Endothelial cell of umbilical vein (primary cell): ENCODE measurements around the gene POLN. TPM values are rescaled to one million over a fixed set of nuclear protein-coding genes. Genes with fewer than 3 reads are reported as not detected.

Experiments used
- BruUV-seq: library from RNA; stranded (reverse); fragments of 400-500 nt; replicated peaks from 2 replicates; lab custom pipeline; 2021; lab: Mats Ljungman, UMichigan
- CTCF ChIA-PET: fragments of 300-600, 350-600 bp; sonication (Branson Sonifier 250); formaldehyde crosslinking; loops from one replicate; lab custom pipeline; 2021; ENCODE audit warnings: antibody characterized with exemption, inconsistent platforms; lab: Charles Lee
- POLR2A ChIA-PET: fragments of 300-600, 350-600 bp; sonication (Branson Sonifier 250); formaldehyde crosslinking; loops from one replicate; lab custom pipeline; 2021; ENCODE audit warnings: antibody characterized with exemption, inconsistent platforms; lab: Charles Lee
- DNase-seq: peaks from one replicate; pipeline ENCODE4 v3.0.0-alpha.2; 2011; ENCODE audit warnings: low read depth, low spot score
- FAIRE-seq: peaks from 2 replicates; lab custom pipeline; 2011; peaks lifted over from hg19 to GRCh38; lab: Jason Lieb, UNC
- H2AFZ ChIP-seq: 2 replicates; pipeline ENCODE4 v1.6.0; 2012; ENCODE audit warnings: low read depth, low read length, control low read depth, inconsistent platforms
- H3K27ac ChIP-seq: 2 replicates; pipeline ENCODE4 v1.5.1; 2011; ENCODE audit warnings: low read depth, mild to moderate bottlenecking, control low read depth, low read length, moderate library complexity; ENCODE audit not compliant: insufficient read depth
- H3K27me3 ChIP-seq, 2 experiments: 2 replicates each; pipeline versions ENCODE4 v1.6.0 to v1.6.1; 2011; ENCODE audit warnings: low read length in 2 of 2, mixed read lengths in 1 of 2; ENCODE audit not compliant: control insufficient read depth in 2 of 2, insufficient read depth in 2 of 2
- H3K36me3 ChIP-seq, 2 experiments: 2 replicates in 1 of 2; 3 replicates in 1 of 2; pipeline ENCODE4 v1.5.1; 2011; ENCODE audit warnings: low read length in 2 of 2, mild to moderate bottlenecking in 1 of 2, moderate library complexity in 1 of 2; ENCODE audit not compliant: control insufficient read depth in 2 of 2, insufficient read depth in 2 of 2; ENCODE audit errors: extremely low read depth in 1 of 2
- H3K4me1 ChIP-seq: 3 replicates; pipeline ENCODE4 v1.5.1; 2011; ENCODE audit warnings: mild to moderate bottlenecking, low read length; ENCODE audit not compliant: control insufficient read depth, insufficient read depth; ENCODE audit errors: extremely low read depth
- H3K4me2 ChIP-seq: 2 replicates; pipeline ENCODE4 v1.6.1; 2011; ENCODE audit warnings: low read length, control low read depth, mixed read lengths; ENCODE audit not compliant: insufficient read depth
- H3K4me3 ChIP-seq, 3 experiments: fragments of 200-600 bp in 1 of 3; sonication (generic), shearing (Covaris generic) in 1 of 3; replicated peaks in 1 of 3; 2 replicates each; pipeline ENCODE4 v1.5.1; 2011 to 2016; ENCODE audit warnings: control low read depth in 3 of 3, low read length in 3 of 3, mild to moderate bottlenecking in 2 of 3, inconsistent platforms in 1 of 3, low read depth in 1 of 3, moderate library complexity in 1 of 3; ENCODE audit not compliant: insufficient read depth in 1 of 3
- H3K79me2 ChIP-seq: 2 replicates; pipeline ENCODE4 v1.6.0; 2012; ENCODE audit warnings: low read length, inconsistent platforms; ENCODE audit not compliant: control insufficient read depth, insufficient read depth
- H3K9ac ChIP-seq: replicated peaks from 2 replicates; pipeline ENCODE3; 2011; ENCODE audit warnings: low read length, control low read depth; ENCODE audit not compliant: insufficient read depth; ENCODE audit errors: extremely low read depth
- H3K9me1 ChIP-seq: replicated peaks from 3 replicates; pipeline ENCODE4 v1.6.0; 2011; ENCODE audit warnings: mild to moderate bottlenecking, low read length; ENCODE audit not compliant: control insufficient read depth, insufficient read depth; ENCODE audit errors: extremely low read depth
- H3K9me3 ChIP-seq: replicated peaks from 2 replicates; pipeline ENCODE4 v1.5.1; 2012; ENCODE audit warnings: low read length, inconsistent platforms; ENCODE audit not compliant: control insufficient read depth, insufficient read depth
- H4K20me1 ChIP-seq: replicated peaks from 2 replicates; pipeline ENCODE3; 2011; ENCODE audit warnings: mild to moderate bottlenecking, low read length; ENCODE audit not compliant: control insufficient read depth, insufficient read depth; ENCODE audit errors: extremely low read depth
- EZH2 ChIP-seq: IDR thresholded peaks from 2 replicates; pipeline ENCODE4 v1.6.1; 2012; ENCODE audit warnings: borderline replicate concordance, low read depth, mild to moderate bottlenecking, moderate library complexity, low read length, inconsistent platforms; ENCODE audit not compliant: severe bottlenecking
- FOS ChIP-seq: IDR thresholded peaks from 2 replicates; pipeline ENCODE4 v1.6.1; 2011; ENCODE audit warnings: mild to moderate bottlenecking, low read length, moderate library complexity, borderline replicate concordance; ENCODE audit not compliant: insufficient read depth
- GATA2 ChIP-seq: IDR thresholded peaks from 2 replicates; pipeline ENCODE4 v1.7.0; 2011; ENCODE audit warnings: low read depth, mild to moderate bottlenecking, moderate library complexity, mixed read lengths, low read length; ENCODE audit not compliant: insufficient read length, insufficient read depth
- JUN ChIP-seq: IDR thresholded peaks from 2 replicates; pipeline ENCODE4 v1.6.1; 2011; ENCODE audit warnings: borderline replicate concordance, low read depth; ENCODE audit not compliant: insufficient read length, insufficient read depth
- MYC ChIP-seq: IDR thresholded peaks from one replicate; pipeline ENCODE4 v1.6.1; 2011; ENCODE audit warnings: mild to moderate bottlenecking, low read depth, low read length
- POLR2A ChIP-seq: IDR thresholded peaks from 2 replicates; pipeline ENCODE4 v1.6.1; 2012; ENCODE audit warnings: low read depth, mild to moderate bottlenecking, control low read depth, low read length
- POLR2AphosphoS5 ChIP-seq: IDR thresholded peaks from 2 replicates; pipeline ENCODE4 v1.6.1; 2012; ENCODE audit warnings: low read depth, mild to moderate bottlenecking, control low read depth, low read length, moderate library complexity; ENCODE audit not compliant: insufficient read depth
- dilution Hi-C: fragments of 300-500 bp; cut with MboI; formaldehyde crosslinking; loops from one replicate; pipeline ENCODE4 v1.15.0; 2019; ENCODE audit warnings: low sequenced_read_pairs; ENCODE audit not compliant: extremely low pct_ligation_motif_present
- intact Hi-C: fragments of 100-400 bp; cut with micrococcal nuclease; formaldehyde crosslinking; loops from one replicate; pipeline ENCODE4 v1.10.0; 2022
- polyA plus RNA-seq, 4 experiments: library from polyadenylated mRNA; depleted of rRNA in 3 of 4; stranded (reverse) in 3 of 4; unstranded in 1 of 4; fragments of >200 nt; gene quantifications; 2 replicates each; pipeline versions ENCODE4 v1.2.1 to v1.2.3, GENCODE V29; 2011 to 2012; ENCODE audit warnings: missing spikeins in 1 of 4
- total RNA-seq: library from RNA; stranded (reverse); gene quantifications from 2 replicates; pipeline ENCODE4 v1.2.3, GENCODE V29; 2021
- TF ChIP-seq, protein P1 (sequence below), 2 donors: IDR thresholded peaks; 1 replicate in 1 of 2; 2 replicates in 1 of 2; pipeline ENCODE4 v1.5.1; 2011; ENCODE audit warnings: low read length in 2 of 2, mild to moderate bottlenecking in 2 of 2, moderate library complexity in 2 of 2, control low read depth in 1 of 2, inconsistent platforms in 1 of 2, low read depth in 1 of 2; ENCODE audit not compliant: insufficient read depth in 1 of 2; ENCODE audit errors: extremely low read depth in 1 of 2
- TF ChIP-seq, protein P2 (sequence below): IDR thresholded peaks from 2 replicates; pipeline ENCODE4 v1.6.1; 2011; ENCODE audit not compliant: insufficient read depth, insufficient read length

Gene POLN
- total and polyA plus RNA-seq, 2 donors (not counting 3 experiments of a cell fraction or from before 2014, with no cell fraction given), result 1.3 to 4.2 TPM

DNA sequence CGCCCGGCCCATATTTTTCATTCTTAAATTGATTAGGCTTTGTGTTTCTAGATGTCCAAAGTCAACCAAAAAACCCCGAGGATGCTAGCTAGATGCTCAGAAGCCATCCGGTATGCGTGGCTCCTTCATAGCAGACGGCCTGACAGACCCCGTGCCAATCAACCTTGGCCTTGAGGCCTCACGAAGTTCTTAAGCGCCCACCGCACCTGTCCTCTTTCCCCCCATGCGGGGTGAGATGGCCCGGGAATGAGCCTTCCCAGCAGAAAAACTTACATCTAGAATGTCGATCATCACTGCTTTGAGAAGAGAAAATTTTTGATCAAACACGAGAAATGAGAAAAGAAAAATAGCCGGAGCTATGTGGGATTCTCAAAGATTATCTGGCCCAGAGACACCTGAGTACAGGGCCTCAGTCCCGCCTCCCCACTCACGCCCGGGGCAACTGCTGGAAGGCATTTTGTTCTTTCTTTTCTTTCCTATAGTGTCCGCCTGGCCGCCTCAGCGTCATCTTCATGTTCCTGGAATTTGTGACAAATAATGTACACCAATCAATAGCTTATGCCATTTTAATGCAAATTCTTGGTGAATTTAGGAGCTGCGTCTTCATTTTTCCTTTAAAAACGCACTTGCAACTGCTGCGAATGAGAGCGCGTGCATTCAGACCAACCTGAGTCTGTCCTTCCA is 184.4 kb downstream of the POLN start:
- no peak overlapping the region for H3K9ac ChIP-seq
- no peaks in the 10 kb centered on the region for H3K36me3 ChIP-seq
- no TSS peak for BruUV-seq
- H3K4me3 ChIP-seq, result no peak overlapping the region
- H3K27ac ChIP-seq, result no peak overlapping the region
- H3K9me1 ChIP-seq, result no peaks in the 10 kb centered on the region
- no peaks in the 10 kb centered on the region for H4K20me1 ChIP-seq
- DNase-seq, result no peak
- H3K9me3 ChIP-seq, result no peaks in the 10 kb centered on the region
- H3K79me2 ChIP-seq, result no peaks in the 10 kb centered on the region
- no peaks in the 10 kb centered on the region for H3K4me1 ChIP-seq
- H3K27me3 ChIP-seq, result peaks cover 30 to 45% of the 10 kb centered on the region in 2 experiments
- no peak for FAIRE-seq
- H2AFZ ChIP-seq, result no peak overlapping the region
- TF ChIP-seq EZH2 (no peak), POLR2A (no peak), POLR2AphosphoS5 (no peak), GATA2 (no peak), FOS (no peak), MYC (no peak), JUN (no peak)
- TF ChIP-seq, protein P1, sequence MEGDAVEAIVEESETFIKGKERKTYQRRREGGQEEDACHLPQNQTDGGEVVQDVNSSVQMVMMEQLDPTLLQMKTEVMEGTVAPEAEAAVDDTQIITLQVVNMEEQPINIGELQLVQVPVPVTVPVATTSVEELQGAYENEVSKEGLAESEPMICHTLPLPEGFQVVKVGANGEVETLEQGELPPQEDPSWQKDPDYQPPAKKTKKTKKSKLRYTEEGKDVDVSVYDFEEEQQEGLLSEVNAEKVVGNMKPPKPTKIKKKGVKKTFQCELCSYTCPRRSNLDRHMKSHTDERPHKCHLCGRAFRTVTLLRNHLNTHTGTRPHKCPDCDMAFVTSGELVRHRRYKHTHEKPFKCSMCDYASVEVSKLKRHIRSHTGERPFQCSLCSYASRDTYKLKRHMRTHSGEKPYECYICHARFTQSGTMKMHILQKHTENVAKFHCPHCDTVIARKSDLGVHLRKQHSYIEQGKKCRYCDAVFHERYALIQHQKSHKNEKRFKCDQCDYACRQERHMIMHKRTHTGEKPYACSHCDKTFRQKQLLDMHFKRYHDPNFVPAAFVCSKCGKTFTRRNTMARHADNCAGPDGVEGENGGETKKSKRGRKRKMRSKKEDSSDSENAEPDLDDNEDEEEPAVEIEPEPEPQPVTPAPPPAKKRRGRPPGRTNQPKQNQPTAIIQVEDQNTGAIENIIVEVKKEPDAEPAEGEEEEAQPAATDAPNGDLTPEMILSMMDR (IDR thresholded peaks at IDR 0.05; ENCODE audit: extremely low read depth in 1 of 2, insufficient read depth in 1 of 2, low read depth in 1 of 2, low read length in 2 of 2), result no peak
- TF ChIP-seq, protein P2, sequence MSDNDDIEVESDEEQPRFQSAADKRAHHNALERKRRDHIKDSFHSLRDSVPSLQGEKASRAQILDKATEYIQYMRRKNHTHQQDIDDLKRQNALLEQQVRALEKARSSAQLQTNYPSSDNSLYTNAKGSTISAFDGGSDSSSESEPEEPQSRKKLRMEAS, result no peak
- H3K4me2 ChIP-seq, result no peak overlapping the region
- ChIA-PET POLR2A (no interaction called here), CTCF (interaction anchor here (0.9 to 1.4 kb wide), 2 partner anchors 9 to 48 kb away, joined by 3 read pairs; no protein-coding TSS in a partner anchor)
- dilution Hi-C loops, result no loop called here
- intact Hi-C loops, result no loop called here
